SIG-M5 treated with dmso at 0.1 percent for 504 hours (cell line): ENCODE measurements around the gene EDARADD.
"Not testable (repeated sequence)": the region's sequence is repeated elsewhere in the genome, so short reads cannot be mapped to it uniquely, and the experiment has no call there.

ENCODE experiments used
- DNase-seq: peaks from one replicate; lab custom pipeline; 2025; ENCODE audit not compliant: unreplicated experiment; lab: John Stamatoyannopoulos, UW

Gene EDARADD

DNA sequence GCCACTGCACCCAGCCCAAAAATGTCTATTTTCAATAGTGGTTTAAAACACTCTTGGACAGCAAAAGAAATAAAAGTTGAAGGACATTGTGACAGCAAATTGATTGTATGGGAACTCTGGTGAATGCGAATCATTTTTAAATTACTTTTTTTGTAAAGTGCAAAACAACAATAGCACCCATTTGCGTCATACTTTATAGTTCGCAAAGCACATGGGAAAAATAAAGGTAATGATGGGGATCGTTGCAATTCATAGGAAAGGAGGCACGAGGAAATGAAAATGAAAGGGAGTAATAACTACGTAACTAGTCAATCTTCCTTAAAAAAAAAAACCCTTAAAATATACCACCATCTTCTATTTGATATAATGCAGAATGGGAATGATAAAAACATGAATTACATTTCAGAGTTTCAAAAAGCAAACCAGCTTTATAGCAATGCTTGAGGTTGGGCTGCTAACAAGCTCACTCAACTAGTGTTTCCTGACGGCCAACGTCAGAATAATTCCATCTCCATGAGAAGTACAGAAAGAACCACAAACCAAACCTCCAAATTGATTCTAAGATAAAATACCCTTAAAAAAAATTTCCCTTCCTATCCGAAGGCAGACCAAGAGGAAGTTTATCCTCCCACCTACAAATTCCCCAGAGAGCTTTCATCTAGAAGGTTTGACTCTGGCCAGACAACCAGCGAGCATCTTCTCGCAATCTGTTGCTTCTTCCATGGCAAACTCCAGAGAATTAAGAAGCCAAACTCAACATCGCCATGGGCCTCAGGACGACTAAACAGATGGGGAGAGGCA is at the start of gene EDARADD:
TSS of gene EDARADD (plus strand) at position 606 of the 801 bp plus-strand sequence. CDS start at position 765, 159 bp downstream.
- no peak for DNase-seq

DNA sequence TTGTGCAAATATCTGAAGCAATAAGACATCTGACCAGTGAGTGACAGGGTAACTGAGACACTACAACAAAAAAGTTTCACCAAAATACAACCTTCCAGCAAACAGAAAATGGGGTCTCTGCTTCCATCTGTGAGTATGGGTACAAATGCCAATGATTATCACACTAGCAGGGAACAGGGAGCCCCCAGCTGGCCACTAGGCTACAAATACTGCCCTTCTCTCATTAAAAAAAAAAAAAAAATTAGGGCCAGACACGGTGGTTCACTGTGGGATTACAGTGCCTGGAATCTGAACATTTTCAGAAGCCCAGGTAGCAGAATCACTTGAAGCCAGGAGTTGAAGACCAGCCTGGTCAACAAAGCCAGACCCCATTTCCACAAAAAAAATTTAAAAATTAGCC is 48.4 kb upstream of the EDARADD start:
- DNase-seq = no peak

DNA sequence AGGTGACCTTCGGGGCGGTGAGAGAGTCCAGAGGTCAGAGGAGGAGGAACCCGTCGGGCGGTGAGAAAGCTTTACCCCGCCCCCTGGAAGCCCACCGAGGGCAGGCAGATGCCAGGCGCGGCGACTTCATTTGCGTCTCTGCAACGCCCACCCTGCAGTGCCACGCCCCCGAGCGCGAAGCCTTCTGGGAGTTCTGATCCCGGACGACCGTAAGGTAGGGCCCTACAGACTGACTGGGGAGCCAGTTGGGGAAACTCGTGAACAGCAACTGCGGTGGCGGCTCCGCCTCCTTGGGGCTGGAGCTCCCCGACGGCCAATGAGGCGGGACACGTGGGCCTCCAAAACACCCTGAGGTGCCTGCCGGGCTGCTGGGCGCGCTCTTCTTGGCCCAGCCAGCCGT is 46.0 kb upstream of the EDARADD start:
- DNase-seq = no peak

DNA sequence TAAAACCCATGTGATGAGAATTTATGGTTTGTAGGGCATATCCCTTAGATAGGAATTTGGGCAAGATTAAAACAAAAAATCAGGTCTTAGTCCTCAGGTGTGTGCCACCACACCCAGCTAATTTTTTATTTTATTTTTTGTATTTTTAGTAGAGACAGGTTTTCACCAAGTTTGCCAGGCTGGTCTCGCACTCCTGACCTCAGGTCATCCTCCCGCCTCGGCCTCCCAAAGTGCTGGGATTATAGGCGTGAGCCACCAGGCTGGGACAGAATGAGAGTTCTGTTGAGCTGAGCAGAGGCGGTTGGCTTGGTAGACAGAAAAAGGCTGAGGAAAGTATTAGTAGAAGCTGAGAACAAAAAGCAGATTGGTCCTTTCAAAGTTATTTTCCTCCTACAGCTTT is 43.8 kb upstream of the EDARADD start:
- no peak for DNase-seq

DNA sequence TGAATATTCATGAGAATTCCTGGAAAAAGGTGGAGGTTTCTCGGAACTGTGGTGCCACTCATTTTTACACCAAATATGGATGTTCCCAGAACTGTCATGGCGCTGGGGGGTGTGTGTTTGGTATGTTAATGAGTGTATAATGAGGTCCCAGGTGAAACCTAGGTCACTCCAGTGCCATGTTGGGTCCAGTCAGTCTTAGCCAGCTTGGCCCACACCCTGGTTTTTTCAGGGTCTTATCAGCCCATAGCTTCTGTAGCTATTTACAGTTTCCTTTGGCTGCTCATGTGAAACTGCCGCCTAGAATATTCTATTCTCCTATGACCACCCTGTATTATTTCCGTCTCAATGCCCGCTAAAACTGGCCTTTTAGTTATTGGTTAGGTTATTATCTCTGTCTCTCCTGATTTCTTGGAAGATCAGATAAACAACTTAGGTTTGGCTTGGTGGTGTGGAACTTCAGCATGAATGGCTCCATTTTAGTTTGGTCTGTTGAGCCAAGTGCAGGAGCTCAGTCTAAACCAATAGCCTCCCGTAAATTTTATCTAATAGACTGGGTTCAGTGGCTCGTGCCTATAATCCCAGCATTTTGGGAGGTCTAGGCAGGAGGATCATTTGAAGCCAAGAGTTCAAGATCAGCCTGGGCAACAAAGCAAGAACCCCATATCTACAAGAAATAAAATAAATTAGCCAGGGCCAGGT is 42.1 kb upstream of the EDARADD start:
- DNase-seq = no peak

DNA sequence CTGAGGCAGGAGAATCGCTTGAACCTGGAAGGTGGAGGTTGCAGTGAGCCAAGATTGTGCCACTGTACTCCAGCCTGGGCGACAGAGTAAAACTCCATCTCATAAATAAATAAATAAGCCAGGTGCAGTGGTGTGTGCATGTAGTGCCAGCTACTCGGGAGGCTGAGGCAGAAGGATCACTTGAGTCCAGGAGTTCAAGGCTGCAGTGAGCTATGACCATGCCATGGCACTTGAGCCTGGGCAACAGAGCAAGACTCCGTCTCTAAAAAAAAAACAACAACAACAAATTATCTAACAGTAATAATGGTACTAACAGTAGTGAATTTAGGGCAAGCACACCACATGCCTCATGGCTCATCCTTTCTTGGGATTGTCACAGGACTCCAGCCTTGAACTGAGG is 41.3 kb upstream of the EDARADD start:
- not testable (repeated sequence) for DNase-seq

DNA sequence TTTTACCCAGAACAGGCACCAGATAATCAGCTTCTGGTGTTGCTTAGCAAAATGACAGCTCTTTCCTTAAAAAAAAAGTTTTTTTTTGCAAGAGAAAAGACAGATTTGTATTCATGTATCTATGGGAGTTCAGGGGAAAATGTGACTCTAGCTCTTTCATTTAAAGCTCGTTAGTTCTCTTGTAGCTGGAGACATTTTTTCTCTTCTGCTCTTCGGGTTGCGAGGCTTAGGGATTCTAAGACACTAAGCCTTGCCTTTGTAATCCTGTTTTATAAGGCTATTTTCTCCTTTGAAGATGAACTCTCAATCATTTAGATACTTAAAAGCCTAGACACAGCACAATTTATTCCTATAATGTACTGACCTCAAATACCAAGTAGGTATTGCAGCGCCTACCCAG is 40.3 kb upstream of the EDARADD start:
- no peak for DNase-seq

DNA sequence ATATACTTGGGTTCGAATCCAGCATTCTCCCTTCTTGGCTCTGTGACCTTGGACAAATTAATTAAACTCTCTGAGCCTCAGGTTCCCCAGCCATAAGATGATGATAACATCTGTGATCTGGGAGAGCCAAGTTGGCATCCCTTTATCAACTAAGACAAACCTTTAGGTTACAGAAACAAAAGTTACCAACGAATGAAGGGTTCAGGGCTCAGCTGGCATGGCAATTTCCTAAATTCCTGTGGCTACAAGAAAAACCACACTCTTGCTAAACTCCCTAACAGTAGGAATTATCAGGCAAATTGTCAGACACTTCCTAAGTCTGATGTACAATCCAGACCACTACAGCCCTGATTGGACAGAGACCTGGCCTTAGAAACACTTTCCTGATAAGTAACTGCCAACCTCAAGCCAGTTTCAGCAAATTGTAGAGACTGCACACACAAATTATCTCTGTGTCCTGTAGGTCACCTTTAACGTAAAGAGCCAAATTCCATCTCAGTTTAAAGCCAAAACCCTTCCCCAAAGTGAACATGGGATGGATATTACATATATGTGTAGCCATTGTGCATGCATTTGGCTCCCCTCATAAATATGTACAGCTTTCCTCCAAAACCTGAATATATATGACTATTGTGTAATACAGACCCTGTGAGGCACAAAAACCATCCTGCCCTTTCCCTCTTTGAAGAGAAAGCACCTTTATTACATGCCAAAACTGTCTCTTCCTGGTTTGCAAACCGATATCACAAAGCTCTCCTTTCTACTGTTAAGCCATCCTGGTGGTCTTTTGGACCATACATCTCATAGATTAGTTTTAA is 39.5 kb upstream of the EDARADD start:
- no peak for DNase-seq

DNA sequence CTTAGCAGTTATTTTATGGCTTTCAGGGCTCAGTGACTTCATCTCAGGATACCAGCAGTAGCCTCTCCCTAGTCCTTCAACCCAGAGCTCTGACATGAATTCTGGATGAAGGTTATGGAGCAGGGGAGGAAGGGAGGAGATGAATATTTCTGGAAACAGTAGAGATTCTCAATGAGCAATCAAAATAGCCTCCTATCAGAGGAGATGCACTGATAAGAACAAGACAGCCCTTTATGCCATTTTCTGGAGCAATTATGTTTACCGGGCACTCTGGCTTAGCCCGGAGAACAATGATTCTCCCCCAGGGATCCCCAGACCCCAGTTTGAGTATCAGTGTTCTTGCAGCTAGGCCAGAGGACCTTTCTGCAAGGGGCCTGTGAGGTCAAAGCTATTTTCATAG is 37.9 kb upstream of the EDARADD start:
- DNase-seq = no peak

DNA sequence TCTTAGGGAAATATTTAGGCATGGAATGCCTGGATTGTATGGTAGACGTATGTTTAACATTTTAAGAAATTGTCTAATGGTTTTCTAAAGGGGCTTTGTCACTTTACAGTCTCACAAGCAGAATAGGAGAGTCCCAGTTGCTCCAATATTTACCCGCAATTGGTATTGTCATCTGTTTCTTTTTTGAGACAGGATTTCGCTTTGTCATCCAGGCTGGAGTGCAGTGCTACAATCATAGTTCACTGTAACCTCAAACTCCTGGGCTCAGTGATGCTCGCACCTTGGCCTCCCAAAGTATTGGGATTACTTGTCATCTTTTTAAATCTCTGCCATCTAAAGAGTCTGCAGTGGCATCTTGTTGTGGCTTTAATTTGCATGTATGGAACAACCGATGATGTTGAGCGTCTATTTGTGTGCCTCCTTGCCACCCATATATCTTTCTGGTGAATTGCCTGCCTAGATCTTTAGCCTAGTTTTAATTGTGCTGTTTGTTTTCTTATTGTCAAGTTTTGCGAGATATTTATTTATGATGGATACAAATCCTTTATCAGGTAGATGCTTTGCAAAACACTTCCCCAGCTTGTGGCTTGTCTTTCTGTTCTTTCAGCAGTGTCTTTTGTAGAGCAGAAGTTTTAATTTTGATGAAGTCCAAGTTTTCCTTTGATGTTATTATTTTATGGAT is 32.0 kb upstream of the EDARADD start:
- DNase-seq = no peak

DNA sequence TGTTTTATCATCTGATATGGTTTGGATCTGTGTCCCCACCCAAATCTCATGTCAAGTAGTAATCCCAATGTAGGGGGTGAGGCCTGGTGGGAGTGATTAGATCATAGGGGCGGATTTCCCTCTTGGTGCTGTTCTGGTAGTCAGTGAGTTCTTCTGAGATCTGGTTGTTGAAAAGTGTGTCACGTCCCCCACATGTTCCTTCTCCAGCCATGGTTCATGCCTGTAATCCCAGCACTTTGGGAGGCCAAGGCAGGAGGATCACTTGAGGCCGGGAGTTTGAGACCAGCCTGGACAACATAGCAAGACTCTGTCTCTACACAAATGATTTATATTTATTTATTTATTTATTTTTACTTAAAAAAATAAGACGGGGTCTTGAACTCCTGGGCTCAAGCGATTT is 30.8 kb upstream of the EDARADD start:
- DNase-seq = no peak

DNA sequence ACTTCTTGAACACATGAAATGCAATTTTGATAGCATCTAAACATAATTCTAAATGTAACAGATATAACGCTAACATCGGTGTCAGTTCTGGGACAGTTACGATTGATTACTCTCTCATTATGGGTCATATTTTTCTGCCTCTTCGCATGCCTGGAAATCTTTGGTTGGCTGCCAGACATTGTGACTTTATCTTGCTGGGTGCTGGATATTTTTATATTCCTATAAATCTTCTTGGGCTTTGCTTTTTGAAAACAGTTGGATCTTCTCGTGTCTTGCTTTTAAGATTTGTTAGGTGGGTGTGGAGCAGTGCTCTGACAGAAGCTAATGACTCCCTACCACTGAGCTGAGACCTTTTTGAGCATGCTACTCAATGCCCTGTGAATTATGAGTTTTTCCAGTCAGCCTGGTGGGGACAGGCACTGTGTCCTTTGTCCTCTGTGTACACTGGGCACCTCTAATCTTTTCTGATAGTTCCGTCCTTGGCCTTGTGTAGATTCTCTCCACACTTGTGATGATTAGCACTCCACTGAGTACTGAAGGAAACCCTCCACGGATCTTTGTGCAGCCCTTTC is 28.0 kb upstream of the EDARADD start:
- DNase-seq = no peak

DNA sequence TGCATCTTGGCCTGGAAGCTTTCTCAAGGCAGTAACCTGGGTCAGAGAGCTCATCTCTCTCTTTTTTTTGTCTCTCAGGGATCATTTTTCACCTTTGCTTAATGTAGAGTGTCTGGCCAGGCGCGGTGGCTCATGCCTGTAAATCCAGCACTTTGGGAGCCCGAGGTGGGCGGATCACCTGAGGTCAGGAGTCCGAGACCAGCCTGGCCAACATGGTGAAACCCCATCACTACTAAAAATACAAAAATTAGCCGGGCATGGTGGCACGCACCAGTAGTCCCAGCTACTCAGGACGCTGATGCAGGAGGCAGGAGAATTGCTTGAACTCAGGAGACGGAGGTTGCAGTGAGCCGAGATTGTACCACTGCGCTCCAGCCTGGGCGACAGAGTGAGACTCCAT is 27.4 kb upstream of the EDARADD start:
- DNase-seq = not testable (repeated sequence)

DNA sequence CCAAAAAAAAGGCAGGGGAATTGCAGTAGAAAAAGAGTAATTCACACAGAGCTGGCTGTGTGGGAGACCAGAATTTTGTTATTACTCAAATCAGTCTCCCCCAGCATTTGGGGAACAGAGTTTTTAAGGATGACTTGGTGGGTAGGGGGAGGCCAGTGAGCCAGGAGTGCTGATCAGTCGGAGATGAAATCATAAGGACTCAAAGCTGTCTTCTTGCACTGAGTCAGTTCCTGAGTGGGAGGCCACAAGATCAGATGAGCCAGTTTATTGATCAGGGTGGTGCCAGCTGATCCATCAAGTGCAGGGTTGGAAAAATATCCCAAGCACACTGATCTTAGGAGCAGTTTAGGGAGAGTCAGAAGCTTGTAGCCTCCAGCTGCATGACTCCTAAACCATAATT is 23.7 kb upstream of the EDARADD start:
- no peak for DNase-seq

DNA sequence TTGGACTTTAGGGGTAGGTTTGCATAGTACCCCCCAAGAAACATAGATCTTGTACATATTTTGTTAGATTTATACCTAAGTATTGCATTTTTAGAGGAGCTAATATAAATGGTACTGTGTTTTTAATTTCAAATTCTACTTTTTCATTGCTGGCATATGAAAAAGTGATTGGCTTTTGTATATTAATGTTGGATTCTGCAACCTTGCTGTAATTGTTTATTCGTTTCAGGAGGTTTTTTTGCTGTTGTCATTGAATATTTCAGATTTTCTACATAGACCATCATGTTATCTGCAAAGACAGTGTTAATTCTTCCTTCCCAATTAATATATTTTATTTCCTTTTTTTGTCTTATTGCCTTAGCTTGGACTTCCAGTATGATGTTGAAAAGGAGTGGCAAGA is 23.0 kb upstream of the EDARADD start:
- no peak for DNase-seq

DNA sequence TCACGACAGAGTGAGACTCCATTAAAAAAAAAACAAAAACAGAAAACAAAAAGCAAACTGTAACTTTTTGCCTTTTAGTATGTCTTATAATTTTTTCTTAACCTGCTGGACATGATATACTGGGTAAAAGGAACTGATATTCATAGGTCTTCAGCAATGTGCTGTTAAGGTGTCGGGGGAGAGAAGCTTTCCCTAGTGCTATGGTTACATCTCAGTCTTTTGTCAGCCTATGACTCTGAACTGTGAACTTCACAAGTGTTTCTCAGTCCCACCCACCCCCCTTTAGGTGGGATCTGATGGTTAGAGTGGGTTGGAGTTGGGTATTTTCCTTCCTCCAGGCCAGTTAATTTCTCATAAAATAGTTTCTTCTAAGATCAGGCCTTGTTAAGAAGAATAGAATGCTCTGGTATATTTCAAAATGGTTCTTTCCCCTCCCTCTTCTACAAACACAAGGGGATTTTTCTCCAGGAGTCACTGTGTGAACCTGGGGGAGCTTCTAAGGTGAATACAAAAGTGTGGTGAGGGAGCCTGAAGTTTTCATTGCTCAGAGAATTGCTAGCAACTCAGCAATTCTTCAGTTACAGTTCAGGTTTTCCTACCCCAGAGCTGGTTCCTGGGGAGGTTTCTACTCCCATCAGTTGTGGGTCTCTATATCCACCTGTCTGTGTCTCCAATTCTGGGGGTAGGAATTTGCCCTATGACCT is 16.1 kb upstream of the EDARADD start:
- DNase-seq = no peak

DNA sequence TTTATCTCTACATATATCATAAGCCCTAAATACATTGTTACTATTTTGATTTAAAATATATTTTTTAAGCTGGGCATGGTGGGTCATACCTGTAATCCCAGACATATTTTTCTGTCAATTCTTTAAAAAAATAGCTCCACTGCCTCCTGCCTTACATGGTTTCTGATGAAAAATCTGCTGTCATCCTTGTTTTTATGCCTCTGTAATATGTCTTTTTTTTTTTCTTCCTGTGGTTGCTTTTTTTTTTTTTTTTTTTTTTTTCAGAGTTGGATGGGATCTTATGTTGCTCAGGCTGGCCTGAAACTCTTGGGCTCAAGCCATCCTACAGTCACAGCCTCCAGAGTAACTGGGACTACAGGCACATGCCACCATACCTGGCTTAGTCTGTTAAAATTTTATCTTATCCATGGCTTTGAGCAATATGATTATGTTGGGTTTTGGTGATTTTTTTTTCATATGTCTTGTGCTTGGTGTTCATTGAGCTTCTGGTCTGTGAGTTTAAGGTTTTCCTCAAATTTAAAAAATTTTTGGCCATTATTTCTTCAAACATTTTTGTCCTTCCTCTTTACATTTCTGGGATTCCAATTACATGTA is 12.4 kb upstream of the EDARADD start:
- DNase-seq = no peak

DNA sequence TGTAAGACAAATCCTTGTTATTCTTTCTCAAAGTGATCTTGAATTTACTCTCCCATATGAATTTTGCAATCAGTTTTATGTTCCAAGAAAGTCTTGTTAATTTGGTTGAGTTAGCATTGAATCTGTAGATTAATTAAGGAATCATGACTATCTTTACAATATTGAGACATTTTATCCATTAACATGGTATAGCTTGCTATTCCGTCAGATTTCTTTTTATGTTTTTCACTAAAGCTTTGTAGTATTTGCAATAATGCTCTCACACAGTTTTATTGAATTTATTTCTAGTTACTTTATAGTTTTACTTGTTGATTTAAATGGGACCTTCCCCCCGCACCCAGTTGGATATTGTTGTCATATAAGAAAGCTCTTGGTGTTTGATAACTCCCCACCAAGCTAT is 5.8 kb upstream of the EDARADD start:
- no peak for DNase-seq

DNA sequence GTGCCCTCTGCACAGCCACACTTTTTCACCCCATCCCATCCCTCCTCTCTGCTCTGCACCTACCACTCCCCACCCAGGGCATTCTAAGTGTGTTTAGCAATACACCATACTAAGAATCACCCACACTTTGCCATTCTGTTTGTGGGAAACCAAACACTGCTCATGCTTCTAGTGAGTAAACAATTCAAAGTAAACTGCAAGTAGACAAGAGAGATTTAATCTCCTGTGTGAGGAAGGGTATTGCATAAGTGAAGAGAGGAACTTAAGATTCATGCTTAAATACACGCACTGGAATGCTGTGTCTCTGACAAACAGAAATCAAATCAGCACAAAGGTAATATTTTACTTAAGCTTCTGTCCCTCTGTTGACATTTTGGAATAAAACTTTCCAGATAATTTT is 4.8 kb upstream of the EDARADD start:
- peak; percentile 39 for DNase-seq

DNA sequence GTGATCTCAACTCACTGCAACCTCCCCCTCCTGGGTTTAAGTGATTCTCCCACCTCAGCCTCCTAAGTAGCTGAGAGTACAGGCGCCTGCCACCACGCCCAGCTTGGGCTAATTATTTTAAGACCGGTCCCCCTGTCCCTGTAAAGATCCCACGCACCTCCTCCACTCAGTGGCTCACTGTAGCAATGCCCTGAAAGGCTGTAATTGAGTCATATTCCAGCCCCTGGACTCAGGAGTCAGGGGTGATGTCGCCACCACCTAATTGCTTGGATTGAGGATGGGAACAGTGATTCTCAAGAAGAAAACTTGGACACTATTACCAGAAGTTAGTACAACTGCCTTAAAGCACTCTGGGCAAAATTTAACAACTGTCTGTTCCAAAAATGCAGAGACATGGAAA is 3.1 kb upstream of the EDARADD start:
- DNase-seq = no peak
